HG02610 (cell line): ENCODE data around the gene EVA1A.

ENCODE experiments used
- ATAC-seq: cut with Tn5 transposase; IDR thresholded peaks from one replicate; pipeline ENCODE4 v1.9.1; 2021; ENCODE audit warnings: mild to moderate bottlenecking, moderate library complexity; ENCODE audit not compliant: unreplicated experiment

The EVA1A gene

GRCh38 chr2:75564026-75564688 lies 3.4 kb upstream of the EVA1A start:
- no peak for ATAC-seq

- ATAC-seq = no peak
These were observed 2.9 kb upstream of the EVA1A start for GRCh38 chr2:75563591-75563990.

GRCh38 chr2:75562513-75562864 lies 1.8 kb upstream of the EVA1A start:
- no peak for ATAC-seq

- no peak for ATAC-seq
These were observed 1.1 kb upstream of the EVA1A start for GRCh38 chr2:75561566-75562512.

- ATAC-seq = no peak
These were observed 544 bp downstream of the EVA1A start for GRCh38 chr2:75560022-75560767.

- no peak for ATAC-seq
These were observed 1.1 kb downstream of the EVA1A start for GRCh38 chr2:75559680-75560021.

GRCh38 chr2:75558786-75559679 lies 1.7 kb downstream of the EVA1A start:
- ATAC-seq = no peak

GRCh38 chr2:75558136-75558535 lies 2.6 kb downstream of the EVA1A start:
- ATAC-seq = no peak

GRCh38 chr2:75557474-75558133 lies 3.1 kb downstream of the EVA1A start:
- no peak for ATAC-seq

- ATAC-seq = no peak
These were observed 3.9 kb downstream of the EVA1A start for GRCh38 chr2:75556679-75557366.

- no peak for ATAC-seq
These were observed 5.0 kb downstream of the EVA1A start for GRCh38 chr2:75555701-75556100.

- no peak for ATAC-seq
These were observed 6.7 kb downstream of the EVA1A start for GRCh38 chr2:75553935-75554531.

GRCh38 chr2:75552222-75552621 lies 8.5 kb downstream of the EVA1A start:
- ATAC-seq = no peak

GRCh38 chr2:75551434-75551833 lies 9.3 kb downstream of the EVA1A start:
- ATAC-seq = no peak

- no peak for ATAC-seq
These were observed 11.1 kb downstream of the EVA1A start for GRCh38 chr2:75549401-75550253.

GRCh38 chr2:75548036-75548573 lies 12.6 kb downstream of the EVA1A start:
- ATAC-seq = no peak

GRCh38 chr2:75547345-75548035 lies 13.2 kb downstream of the EVA1A start:
- no peak for ATAC-seq
